Kidney (tissue), 2 donors: ENCODE results near the gene MED25. TPM values are rescaled to one million over a fixed set of nuclear protein-coding genes. Genes with fewer than 3 reads are reported as not detected.

Experiments used
- microRNA-seq: library from miRNA; unstranded; fragments of <30 nt; microRNA quantifications from one replicate; pipeline ENCODE4 v1.2.0, GENCODE V29; 2020
- polyA plus RNA-seq: library from polyadenylated mRNA; stranded (reverse); fragments of 350-450 nt; fragmentation: Illumina TruSeq; extraction: RNeasy Lipid Tissue Mini Kit (QIAGEN cat#74804); gene quantifications from one replicate; pipeline ENCODE4 v1.2.3, GENCODE V29; 2014; ENCODE audit warnings: low read depth, low replicate concordance; ENCODE audit not compliant: insufficient read depth
- total RNA-seq: library from RNA; stranded (reverse); fragmentation: NEBNext Ultra II Directional; extraction: Animal tissue kit (Norgen Biotek cat#: 25700); gene quantifications from one replicate; pipeline ENCODE4 v1.2.1, GENCODE V29; 2021
- donor health status: DM: yes; HTN: yes; CAD: no.

The MED25 gene
- total and polyA plus RNA-seq, 2 donors from 2014 or later = 37.3 to 53.2 TPM

Small RNAs within 50 kb of the gene (microRNA-seq; reads per million reads assigned to microRNA genes)
- gene MIR4749 = not detected
- gene MIR6799 = not detected
- not detected for gene MIR6800

Other genes with a start within 250 kb of the MED25 start
- gene NOSIP, start 237.7 kb upstream of the MED25 start, total RNA-seq = 52.8 TPM
- 122 TPM for gene NOSIP, start 237.7 kb upstream of the MED25 start, polyA plus RNA-seq
- gene PRRG2, start 237.0 kb upstream of the MED25 start, total RNA-seq = 14.9 TPM
- gene PRRG2, start 237.0 kb upstream of the MED25 start, polyA plus RNA-seq = 17.6 TPM
- 27.4 TPM for gene PRR12, start 227.1 kb upstream of the MED25 start, total RNA-seq
- 4.9 TPM for gene PRR12, start 227.1 kb upstream of the MED25 start, polyA plus RNA-seq
- 92.3 TPM for gene RRAS, start 178.1 kb upstream of the MED25 start, total RNA-seq
- gene RRAS, start 178.1 kb upstream of the MED25 start, polyA plus RNA-seq = 140 TPM
- 69.0 TPM for gene SCAF1, start 176.1 kb upstream of the MED25 start, total RNA-seq
- gene SCAF1, start 176.1 kb upstream of the MED25 start, polyA plus RNA-seq = 18.1 TPM
- 84.9 TPM for gene IRF3, start 152.4 kb upstream of the MED25 start, total RNA-seq
- 64.5 TPM for gene IRF3, start 152.4 kb upstream of the MED25 start, polyA plus RNA-seq
- gene BCL2L12, start 152.4 kb upstream of the MED25 start, total RNA-seq = 14.4 TPM
- 13.5 TPM for gene BCL2L12, start 152.4 kb upstream of the MED25 start, polyA plus RNA-seq
- gene PRMT1, start 141.0 kb upstream of the MED25 start, total RNA-seq = 119 TPM
- 131 TPM for gene PRMT1, start 141.0 kb upstream of the MED25 start, polyA plus RNA-seq
- gene ADM5, start 128.7 kb upstream of the MED25 start, total RNA-seq = 2.1 TPM
- 0.60 TPM for gene ADM5, start 128.7 kb upstream of the MED25 start, polyA plus RNA-seq
- gene CPT1C, start 127.2 kb upstream of the MED25 start, total RNA-seq = 6.0 TPM
- 2.6 TPM for gene CPT1C, start 127.2 kb upstream of the MED25 start, polyA plus RNA-seq
- 0.50 TPM for gene TSKS, start 55.0 kb upstream of the MED25 start, total RNA-seq
- 0.47 TPM for gene TSKS, start 55.0 kb upstream of the MED25 start, polyA plus RNA-seq
- 70.0 TPM for gene AP2A1, start 51.3 kb upstream of the MED25 start, total RNA-seq
- 32.0 TPM for gene AP2A1, start 51.3 kb upstream of the MED25 start, polyA plus RNA-seq
- 26.9 TPM for gene FUZ, start 5.0 kb upstream of the MED25 start, total RNA-seq
- 51.2 TPM for gene FUZ, start 5.0 kb upstream of the MED25 start, polyA plus RNA-seq
- gene PTOV1, start 32.9 kb downstream of the MED25 start, total RNA-seq = 118 TPM
- gene PTOV1, start 32.9 kb downstream of the MED25 start, polyA plus RNA-seq = 235 TPM
- 101 TPM for gene PNKP, start 49.3 kb downstream of the MED25 start, total RNA-seq
- gene PNKP, start 49.3 kb downstream of the MED25 start, polyA plus RNA-seq = 45.5 TPM
- gene AKT1S1, start 59.1 kb downstream of the MED25 start, total RNA-seq = 33.7 TPM
- 47.2 TPM for gene AKT1S1, start 59.1 kb downstream of the MED25 start, polyA plus RNA-seq
- gene TBC1D17, start 59.4 kb downstream of the MED25 start, total RNA-seq = 43.6 TPM
- gene TBC1D17, start 59.4 kb downstream of the MED25 start, polyA plus RNA-seq = 34.8 TPM
- 12.8 TPM for gene IL4I1, start 78.6 kb downstream of the MED25 start, total RNA-seq
- gene IL4I1, start 78.6 kb downstream of the MED25 start, polyA plus RNA-seq = 0.82 TPM
- 36.4 TPM for gene ATF5, start 110.9 kb downstream of the MED25 start, total RNA-seq
- gene ATF5, start 110.9 kb downstream of the MED25 start, polyA plus RNA-seq = 22.7 TPM
- 39.0 TPM for gene NUP62, start 111.2 kb downstream of the MED25 start, total RNA-seq
- gene NUP62, start 111.2 kb downstream of the MED25 start, polyA plus RNA-seq = 17.1 TPM
- 1.2 TPM for gene SIGLEC11, start 142.9 kb downstream of the MED25 start, total RNA-seq
- 1.5 TPM for gene SIGLEC11, start 142.9 kb downstream of the MED25 start, polyA plus RNA-seq
- gene VRK3, start 207.1 kb downstream of the MED25 start, total RNA-seq = 53.2 TPM
- 69.0 TPM for gene VRK3, start 207.1 kb downstream of the MED25 start, polyA plus RNA-seq
- gene ZNF473, start 207.7 kb downstream of the MED25 start, total RNA-seq = 10.7 TPM
- gene ZNF473, start 207.7 kb downstream of the MED25 start, polyA plus RNA-seq = 2.6 TPM